HG03342 (cell line): ENCODE measurements around the gene CSN2.

Experiments used
- ATAC-seq: cut with Tn5 transposase; IDR thresholded peaks from one replicate; pipeline ENCODE4 v1.9.1; 2021; ENCODE audit warnings: mild to moderate bottlenecking, moderate library complexity; ENCODE audit not compliant: unreplicated experiment

Gene CSN2

DNA sequence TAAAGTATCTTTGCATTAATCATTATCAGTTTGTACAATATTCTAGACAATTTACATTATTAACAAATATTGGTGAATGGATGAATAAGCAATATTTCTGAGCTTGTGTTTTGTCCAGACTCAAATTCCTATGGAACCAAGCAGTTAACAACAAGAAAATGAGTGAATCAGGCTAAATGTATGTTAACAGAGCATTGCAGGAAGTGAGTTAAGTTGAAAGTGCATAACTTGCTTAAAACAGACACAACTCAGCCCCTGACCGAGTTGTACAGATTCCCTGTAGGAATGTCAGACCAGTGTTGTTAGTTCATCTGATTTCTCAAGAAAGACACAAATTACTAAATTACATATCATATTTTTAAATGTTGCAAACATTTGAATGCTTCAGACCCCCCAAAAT lies 58.4 kb downstream of the CSN2 start:
- no peak for ATAC-seq
